Stomach (tissue), 9 donors: Measurements from ENCODE around the gene CHRM4. TPM values are rescaled to one million over a fixed set of nuclear protein-coding genes. Genes with fewer than 3 reads are reported as not detected.

Experiments
- DNase-seq, 2 donors: peaks; one replicate each; pipeline versions ENCODE4 v3.0.0 to v3.0.0-alpha.2; 2013 to 2019
- H3K27ac ChIP-seq, 5 donors: fragments of 200-600 bp in 4 of 5; sonication (generic) in 4 of 5; one replicate each; pipeline ENCODE4 v1.5.1; 2013 to 2019; ENCODE audit warnings: mild to moderate bottlenecking in 1 of 5, moderate library complexity in 1 of 5
- H3K27me3 ChIP-seq, 3 donors: fragments of 200-600 bp; sonication (generic); one replicate each; pipeline ENCODE4 v1.5.1; 2017 to 2019; ENCODE audit warnings: mixed run types in 1 of 3
- H3K36me3 ChIP-seq, 4 donors: fragments of 200-600 bp; sonication (generic); 1 replicate in 3 of 4; 2 replicates in 1 of 4; pipeline ENCODE4 v1.5.1; 2016 to 2019
- H3K4me1 ChIP-seq, 4 donors: fragments of 200-600 bp; sonication (generic); one replicate each; pipeline ENCODE4 v1.5.1; 2016 to 2019
- H3K4me3 ChIP-seq, 4 donors: fragments of 200-600 bp; sonication (generic) in 3 of 4; one replicate each; pipeline ENCODE4 v1.5.1; 2016 to 2019; ENCODE audit warnings: mild to moderate bottlenecking in 1 of 4
- H3K9me3 ChIP-seq, 4 donors: fragments of 200-600 bp; sonication (generic); one replicate each; pipeline ENCODE4 v1.5.1; 2016 to 2019
- EP300 ChIP-seq: sonication (generic); formaldehyde crosslinking; IDR thresholded peaks from one replicate; pipeline ENCODE4 v1.6.1; 2017; ENCODE audit warnings: antibody characterized with exemption
- POLR2A ChIP-seq, 4 donors: fragments of 450-650 bp; IDR thresholded peaks; one replicate each; pipeline ENCODE4 v1.6.1; 2016; ENCODE audit warnings: antibody characterized with exemption in 4 of 4, control low read depth in 2 of 4, mild to moderate bottlenecking in 1 of 4, moderate library complexity in 1 of 4
- POLR2AphosphoS5 ChIP-seq, 3 donors: sonication (generic); formaldehyde crosslinking; IDR thresholded peaks; one replicate each; pipeline ENCODE4 v1.6.1; 2016; ENCODE audit warnings: antibody characterized with exemption in 3 of 3
- WGBS, 5 donors: extraction: QIAGEN DNeasy Blood & Tissue Kit in 3 of 5; methylation state at CpG; one replicate each; pipeline versions ENCODE4 v1.1.5 to v1.1.7; 2013 to 2018; 5-methylcytosine and 5-hydroxymethylcytosine counted together
- intact Hi-C: fragments of 100-400 bp; cut with DNase I; formaldehyde crosslinking; loops from one replicate; pipeline ENCODE4 v1.15.1; 2023; ENCODE audit warnings: low total_unique reads
- polyA plus RNA-seq, 3 donors: library from polyadenylated mRNA; stranded (reverse); fragments of 200-250 nt; gene quantifications; one replicate each; pipeline ENCODE4 v1.2.3, GENCODE V29; 2013
- total RNA-seq, 5 donors: library from RNA; depleted of rRNA; stranded (reverse); fragments of >200 nt; gene quantifications; one replicate each; pipeline versions ENCODE4 v1.1.0 to v1.2.3, GENCODE V29; 2014 to 2016
- TF ChIP-seq, protein P1 (sequence below), 7 experiments: fragments of 450-650 bp in 4 of 7; fragments of 200-600 bp in 3 of 7; sonication (generic) in 3 of 7; IDR thresholded peaks; one replicate each; pipeline ENCODE4 v1.5.1; 2016 to 2019; ENCODE audit warnings: antibody characterized with exemption in 7 of 7, control low read depth in 2 of 7, mild to moderate bottlenecking in 1 of 7
- donor health status: healthy with polysubstance abuse.
- donor health status: Bipolar disorder and iron deficiency.
- donor health status: healthy.

The CHRM4 gene
- total and polyA plus RNA-seq, 8 donors: 0.37 to 2.8 TPM; not detected in 6

DNA sequence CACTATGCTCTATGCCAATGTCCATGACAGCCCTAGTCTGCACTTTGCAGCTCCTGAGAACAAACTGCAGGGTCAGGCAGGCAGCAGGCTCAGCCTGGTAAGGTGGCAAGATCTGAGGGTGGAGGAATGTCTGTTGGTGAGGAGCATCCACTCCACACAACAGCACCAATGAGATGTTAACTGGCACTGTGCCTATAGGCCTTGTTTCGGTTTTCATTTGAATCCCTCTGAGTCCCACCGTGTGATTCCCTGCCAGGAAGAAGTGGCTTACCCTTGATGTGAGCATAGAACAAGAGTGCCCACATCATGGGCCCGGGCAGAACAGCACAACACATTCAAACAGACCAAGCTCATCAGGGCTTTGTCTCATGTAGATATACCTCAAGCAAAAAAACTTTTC is 44.1 kb upstream of the CHRM4 start:
- peaks cover 27 to 58% (median 48%) of the 10 kb centered on the region in 4 donors for H3K36me3 ChIP-seq
- 62 to 77% (median 66%) methylated on average over 3 of the region's 3 CpGs for WGBS, 5 donors
- no peak for TF ChIP-seq EP300
- TF ChIP-seq, protein P1, sequence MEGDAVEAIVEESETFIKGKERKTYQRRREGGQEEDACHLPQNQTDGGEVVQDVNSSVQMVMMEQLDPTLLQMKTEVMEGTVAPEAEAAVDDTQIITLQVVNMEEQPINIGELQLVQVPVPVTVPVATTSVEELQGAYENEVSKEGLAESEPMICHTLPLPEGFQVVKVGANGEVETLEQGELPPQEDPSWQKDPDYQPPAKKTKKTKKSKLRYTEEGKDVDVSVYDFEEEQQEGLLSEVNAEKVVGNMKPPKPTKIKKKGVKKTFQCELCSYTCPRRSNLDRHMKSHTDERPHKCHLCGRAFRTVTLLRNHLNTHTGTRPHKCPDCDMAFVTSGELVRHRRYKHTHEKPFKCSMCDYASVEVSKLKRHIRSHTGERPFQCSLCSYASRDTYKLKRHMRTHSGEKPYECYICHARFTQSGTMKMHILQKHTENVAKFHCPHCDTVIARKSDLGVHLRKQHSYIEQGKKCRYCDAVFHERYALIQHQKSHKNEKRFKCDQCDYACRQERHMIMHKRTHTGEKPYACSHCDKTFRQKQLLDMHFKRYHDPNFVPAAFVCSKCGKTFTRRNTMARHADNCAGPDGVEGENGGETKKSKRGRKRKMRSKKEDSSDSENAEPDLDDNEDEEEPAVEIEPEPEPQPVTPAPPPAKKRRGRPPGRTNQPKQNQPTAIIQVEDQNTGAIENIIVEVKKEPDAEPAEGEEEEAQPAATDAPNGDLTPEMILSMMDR (IDR thresholded peaks at IDR 0.05): no peak
- no peak for TF ChIP-seq POLR2A (IDR thresholded peaks at IDR 0.05)
- no peak for TF ChIP-seq POLR2AphosphoS5 (IDR thresholded peaks at IDR 0.05)
- H3K9me3 ChIP-seq: no peaks in the 10 kb centered on the region
- no peak overlapping the region for H3K27ac ChIP-seq
- H3K27me3 ChIP-seq: no peaks in the 10 kb centered on the region
- no peak for DNase-seq
- intact Hi-C loops: no loop called here
- no peaks in the 10 kb centered on the region for H3K4me1 ChIP-seq
- no peak overlapping the region for H3K4me3 ChIP-seq

- TF ChIP-seq POLR2AphosphoS5 (IDR thresholded peaks at IDR 0.05) (no peak), POLR2A (IDR thresholded peaks at IDR 0.05) (no peak), EP300 (no peak)
- TF ChIP-seq, protein P1 (IDR thresholded peaks at IDR 0.05): no peak
- H3K9me3 ChIP-seq: no peaks in the 10 kb centered on the region
- intact Hi-C loops: no loop called here
- H3K4me1 ChIP-seq: no peaks in the 10 kb centered on the region
- no peak for DNase-seq
- H3K4me3 ChIP-seq: no peak overlapping the region
- no peak overlapping the region for H3K27ac ChIP-seq
- H3K27me3 ChIP-seq: no peaks in the 10 kb centered on the region
- peaks cover 28 to 86% (median 79%) of the 10 kb centered on the region in 4 donors for H3K36me3 ChIP-seq
Measured at GRCh38 chr11:46431211-46431610, 39.6 kb upstream of the CHRM4 start.

DNA sequence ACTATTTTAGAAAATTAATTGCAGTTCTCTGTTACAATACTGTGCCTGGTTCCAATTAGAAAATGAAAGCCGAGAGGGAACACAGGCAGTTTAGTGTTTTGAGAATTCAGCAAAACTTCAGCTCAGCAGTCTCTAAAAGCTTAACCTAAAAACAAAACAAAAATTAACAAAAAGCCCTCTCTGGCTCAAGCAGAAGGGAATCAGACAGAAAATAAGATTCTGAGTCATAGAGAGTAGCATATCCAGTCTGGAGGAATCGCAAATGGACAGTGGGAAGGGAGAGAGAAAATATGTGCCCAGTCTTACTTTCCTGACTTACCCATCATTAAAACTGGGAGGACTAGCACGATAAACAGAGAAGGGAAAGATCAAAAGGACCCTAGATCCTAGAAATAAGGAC is 38.1 kb upstream of the CHRM4 start:
- no peak overlapping the region for H3K27ac ChIP-seq
- no peak overlapping the region for H3K4me3 ChIP-seq
- peaks cover 27 to 93% (median 89%) of the 10 kb centered on the region in 4 donors for H3K36me3 ChIP-seq
- TF ChIP-seq POLR2AphosphoS5 (IDR thresholded peaks at IDR 0.05) (no peak), EP300 (no peak), POLR2A (IDR thresholded peaks at IDR 0.05) (no peak)
- TF ChIP-seq, protein P1 (IDR thresholded peaks at IDR 0.05): no peak
- H3K27me3 ChIP-seq: no peaks in the 10 kb centered on the region
- intact Hi-C loops: loop anchor here (10.0 kb wide), 1 partner anchor 1025 kb away; no protein-coding TSS in a partner anchor
- WGBS, 5 donors: 79 to 86% (median 83%) methylated on average over 3 of the region's 3 CpGs
- H3K9me3 ChIP-seq: no peaks in the 10 kb centered on the region
- DNase-seq: no peak
- no peaks in the 10 kb centered on the region for H3K4me1 ChIP-seq

GRCh38 chr11:46427364-46427763 is 35.8 kb upstream of the CHRM4 start:
- intact Hi-C loops: loop anchor here (10.0 kb wide), 1 partner anchor 1027 kb away; no protein-coding TSS in a partner anchor
- TF ChIP-seq EP300 (no peak), POLR2AphosphoS5 (IDR thresholded peaks at IDR 0.05) (no peak), POLR2A (IDR thresholded peaks at IDR 0.05) (no peak)
- TF ChIP-seq, protein P1 (IDR thresholded peaks at IDR 0.05): no peak
- peaks cover 16 to 79% (median 71%) of the 10 kb centered on the region in 4 donors for H3K36me3 ChIP-seq
- no peaks in the 10 kb centered on the region for H3K9me3 ChIP-seq
- H3K4me3 ChIP-seq: no peak overlapping the region
- H3K27me3 ChIP-seq: no peaks in the 10 kb centered on the region
- H3K4me1 ChIP-seq: no peaks in the 10 kb centered on the region
- DNase-seq: no peak
- 89 to 90% (median 89%) methylated on average over 9 of the region's 9 CpGs for WGBS, 5 donors
- H3K27ac ChIP-seq: no peak overlapping the region
